Measurements from ENCODE around the gene PLPPR1.

Gene PLPPR1

GRCh38 chr9:101050650-101051049, 22.1 kb downstream of the PLPPR1 start:
- no peak for ATAC-seq
- TF ChIP-seq ESRRG (CRISPR knock-in tag; IDR thresholded peaks at IDR 0.05): no peak
- no peak for TF ChIP-seq ZNF70 (CRISPR knock-in tag; IDR thresholded peaks at IDR 0.05)
- TF ChIP-seq GLIS3 (CRISPR knock-in tag; IDR thresholded peaks at IDR 0.05): no peak

GRCh38 chr9:101054657-101055056, 26.1 kb downstream of the PLPPR1 start:
- TF ChIP-seq POU6F1 (CRISPR knock-in tag; IDR thresholded peaks at IDR 0.05; ENCODE audit: borderline replicate concordance, low read depth): no peak
- TF ChIP-seq ARNTL (CRISPR knock-in tag; IDR thresholded peaks at IDR 0.05; ENCODE audit: borderline replicate concordance, low read depth): no peak
- no peak for TF ChIP-seq ZNF8 (CRISPR knock-in tag; IDR thresholded peaks at IDR 0.05)
- TF ChIP-seq ESRRG (CRISPR knock-in tag; IDR thresholded peaks at IDR 0.05): no peak
- no peak for TF ChIP-seq TCF4 (CRISPR knock-in tag; IDR thresholded peaks at IDR 0.05; ENCODE audit: borderline replicate concordance)
- TF ChIP-seq ZFP3 (CRISPR knock-in tag; IDR thresholded peaks at IDR 0.05): no peak
- TF ChIP-seq ZNF70 (CRISPR knock-in tag; IDR thresholded peaks at IDR 0.05): no peak
- TF ChIP-seq TOX (CRISPR knock-in tag; IDR thresholded peaks at IDR 0.05; ENCODE audit: borderline replicate concordance): no peak
- TF ChIP-seq PATZ1 (CRISPR knock-in tag; IDR thresholded peaks at IDR 0.05; ENCODE audit: borderline replicate concordance): no peak
- no peak for TF ChIP-seq SNAI2 (CRISPR knock-in tag; IDR thresholded peaks at IDR 0.05)
- no peak for TF ChIP-seq CSRNP3 (CRISPR knock-in tag; IDR thresholded peaks at IDR 0.05)
- no peak for TF ChIP-seq ZNF565 (CRISPR knock-in tag; conservative IDR thresholded peaks at IDR 0.05; ENCODE audit: low read depth)
- no peak for TF ChIP-seq OSR1 (CRISPR knock-in tag; IDR thresholded peaks at IDR 0.05)
- no peak for TF ChIP-seq ZC3H10 (CRISPR knock-in tag; IDR thresholded peaks at IDR 0.05)
- no peak for TF ChIP-seq RARB (CRISPR knock-in tag; IDR thresholded peaks at IDR 0.05)
- no peak for TF ChIP-seq CSDC2 (CRISPR knock-in tag; IDR thresholded peaks at IDR 0.05)
- ATAC-seq: no peak

GRCh38 chr9:101055516-101055915, 27.0 kb downstream of the PLPPR1 start:
- no peak for ATAC-seq
- TF ChIP-seq ZNF8 (CRISPR knock-in tag; IDR thresholded peaks at IDR 0.05) (no peak), RARB (CRISPR knock-in tag; IDR thresholded peaks at IDR 0.05) (no peak), TSHZ2 (CRISPR knock-in tag; IDR thresholded peaks at IDR 0.05) (no peak), PPARA (CRISPR knock-in tag; IDR thresholded peaks at IDR 0.05; ENCODE audit: borderline replicate concordance) (no peak), OSR1 (CRISPR knock-in tag; IDR thresholded peaks at IDR 0.05) (no peak), TOX (CRISPR knock-in tag; IDR thresholded peaks at IDR 0.05; ENCODE audit: borderline replicate concordance) (no peak), ZC3H10 (CRISPR knock-in tag; IDR thresholded peaks at IDR 0.05) (no peak), ISL1 (CRISPR knock-in tag; IDR thresholded peaks at IDR 0.05) (no peak), ARNTL (CRISPR knock-in tag; IDR thresholded peaks at IDR 0.05; ENCODE audit: borderline replicate concordance, low read depth) (no peak), GLIS3 (CRISPR knock-in tag; IDR thresholded peaks at IDR 0.05) (no peak), TCF4 (CRISPR knock-in tag; IDR thresholded peaks at IDR 0.05; ENCODE audit: borderline replicate concordance) (no peak), ESRRG (CRISPR knock-in tag; IDR thresholded peaks at IDR 0.05) (no peak), POU6F1 (CRISPR knock-in tag; IDR thresholded peaks at IDR 0.05; ENCODE audit: borderline replicate concordance, low read depth) (no peak), BACH2 (CRISPR knock-in tag; IDR thresholded peaks at IDR 0.05; ENCODE audit: borderline replicate concordance) (no peak), PATZ1 (CRISPR knock-in tag; IDR thresholded peaks at IDR 0.05; ENCODE audit: borderline replicate concordance) (no peak), CSRNP3 (CRISPR knock-in tag; IDR thresholded peaks at IDR 0.05) (no peak)
